ENCODE measurements around the gene CAMK2D.

CAMK2D gene

GRCh38 chr4:113614414-113614813, 147.1 kb downstream of the CAMK2D start:
- no peak for DNase-seq (ENCODE audit: low read depth in 4 of 4, low spot score in 1 of 4)

DNA sequence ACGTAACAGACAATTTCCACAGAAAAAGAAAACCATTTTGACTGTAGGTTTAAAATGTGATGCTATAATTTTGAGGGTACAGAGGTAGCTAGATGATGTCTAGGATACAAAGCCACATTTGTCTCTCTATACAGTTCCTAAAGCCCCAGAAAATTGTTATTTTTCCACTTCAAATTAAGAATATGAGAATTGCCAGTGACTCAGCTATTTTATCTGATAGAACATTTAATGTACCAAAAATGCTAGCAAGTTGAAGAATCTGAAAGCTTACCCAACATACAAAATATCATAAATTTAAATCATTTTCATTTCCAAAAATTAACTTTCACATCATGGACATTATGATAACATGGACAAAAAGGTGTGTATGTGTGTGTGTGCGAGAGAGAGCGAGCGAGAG, 148.0 kb downstream of the CAMK2D start:
- no peak for DNase-seq (ENCODE audit: low read depth in 4 of 4, low spot score in 1 of 4)

- no peak for DNase-seq (ENCODE audit: low read depth in 4 of 4, low spot score in 1 of 4)
These were observed 151.0 kb downstream of the CAMK2D start for GRCh38 chr4:113610537-113610936.

GRCh38 chr4:113607998-113608397, 153.5 kb downstream of the CAMK2D start:
- no peak for DNase-seq (ENCODE audit: low read depth in 4 of 4, low spot score in 1 of 4)

- DNase-seq (ENCODE audit: low read depth in 4 of 4, low spot score in 1 of 4): no peak
These were observed 154.3 kb downstream of the CAMK2D start for GRCh38 chr4:113607147-113607720.

DNA sequence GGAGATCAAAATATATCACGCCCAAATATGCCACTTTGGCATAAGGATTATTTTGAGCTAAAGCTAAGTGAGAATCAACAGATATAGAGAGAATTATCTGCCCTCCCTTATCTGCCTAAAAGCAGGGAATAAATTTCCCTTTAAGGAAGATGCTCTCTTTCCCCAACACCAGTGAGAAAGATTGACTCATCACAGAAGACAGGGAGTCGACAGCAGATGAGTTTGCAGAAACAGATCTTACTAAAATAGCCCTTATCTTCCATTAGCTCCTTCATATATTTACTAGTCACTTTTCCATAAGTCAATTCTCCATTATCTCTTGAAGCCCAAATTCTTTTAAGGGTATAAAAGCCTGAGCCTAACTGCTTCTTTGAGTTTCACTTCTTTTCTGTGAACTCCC, 156.6 kb downstream of the CAMK2D start:
- no peak for DNase-seq (ENCODE audit: low read depth in 4 of 4, low spot score in 1 of 4)

DNA sequence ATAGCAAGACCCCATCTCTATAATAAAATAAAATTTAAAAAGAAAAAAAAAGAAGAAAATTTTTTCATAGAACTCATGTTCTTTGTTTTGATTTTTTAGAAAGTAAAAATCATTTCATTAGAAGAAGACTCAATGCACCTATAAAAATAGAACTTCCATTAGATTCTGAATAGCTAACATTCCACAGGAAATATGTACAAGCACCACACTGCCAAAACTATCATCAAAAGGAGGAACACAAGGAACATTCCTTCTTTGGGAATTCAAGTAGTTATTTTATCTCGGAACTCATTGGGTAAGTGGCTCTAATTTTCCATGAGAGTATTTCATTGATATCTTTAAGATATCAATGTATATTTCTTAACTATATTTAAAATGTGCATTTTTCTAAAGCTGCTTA, 157.6 kb downstream of the CAMK2D start:
- no peak for DNase-seq (ENCODE audit: low read depth in 4 of 4, low spot score in 1 of 4)

- no peak for DNase-seq (ENCODE audit: low read depth in 4 of 4, low spot score in 1 of 4)
These were observed 158.8 kb downstream of the CAMK2D start for GRCh38 chr4:113602646-113603228.

DNA sequence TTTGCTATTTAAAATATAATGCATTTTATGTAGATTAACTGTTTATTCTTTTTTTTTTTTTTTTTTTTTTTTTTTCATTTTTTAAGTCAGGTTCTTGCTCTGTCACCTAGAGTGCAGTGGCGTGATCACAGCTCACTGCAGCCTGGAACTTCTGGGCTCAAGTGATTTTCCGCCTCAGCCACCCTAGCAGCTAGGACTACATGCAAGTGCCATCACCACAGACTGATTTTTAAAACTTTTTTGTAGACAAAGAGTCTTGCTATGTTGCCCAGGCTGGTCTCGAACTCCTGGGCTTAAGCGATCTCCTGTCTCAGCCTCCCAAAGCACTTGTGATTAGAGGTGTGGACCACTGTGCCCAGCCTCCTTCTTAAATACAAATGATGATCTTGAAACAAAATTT, 159.9 kb downstream of the CAMK2D start:
- no peak for DNase-seq (ENCODE audit: low read depth in 4 of 4, low spot score in 1 of 4)

DNA sequence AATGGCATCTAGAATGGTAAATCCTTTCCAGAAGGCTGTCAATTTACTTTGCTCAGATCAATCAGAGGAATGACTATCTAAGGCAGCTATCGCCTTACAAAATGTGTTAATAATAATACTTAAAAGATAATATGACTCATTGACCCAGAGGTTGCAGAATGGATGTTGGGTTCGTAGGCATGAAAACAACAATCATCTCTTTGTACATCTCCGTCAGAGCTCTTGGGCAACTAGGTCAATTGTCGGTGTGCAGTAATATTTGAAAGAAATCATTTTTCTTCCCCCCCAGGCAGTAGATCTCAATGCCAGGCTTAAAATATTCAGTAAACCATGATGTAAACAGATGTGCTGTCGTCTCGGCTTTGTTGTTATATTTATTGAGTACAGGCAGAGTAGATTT, 165.1 kb downstream of the CAMK2D start:
- DNase-seq (ENCODE audit: low read depth in 4 of 4, low spot score in 1 of 4): no peak

- DNase-seq (ENCODE audit: low read depth in 4 of 4, low spot score in 1 of 4): no peak
These were observed 167.3 kb downstream of the CAMK2D start for GRCh38 chr4:113594231-113594556.

GRCh38 chr4:113593400-113594230, 167.9 kb downstream of the CAMK2D start:
- DNase-seq (ENCODE audit: low read depth in 4 of 4, low spot score in 1 of 4): no peak

DNA sequence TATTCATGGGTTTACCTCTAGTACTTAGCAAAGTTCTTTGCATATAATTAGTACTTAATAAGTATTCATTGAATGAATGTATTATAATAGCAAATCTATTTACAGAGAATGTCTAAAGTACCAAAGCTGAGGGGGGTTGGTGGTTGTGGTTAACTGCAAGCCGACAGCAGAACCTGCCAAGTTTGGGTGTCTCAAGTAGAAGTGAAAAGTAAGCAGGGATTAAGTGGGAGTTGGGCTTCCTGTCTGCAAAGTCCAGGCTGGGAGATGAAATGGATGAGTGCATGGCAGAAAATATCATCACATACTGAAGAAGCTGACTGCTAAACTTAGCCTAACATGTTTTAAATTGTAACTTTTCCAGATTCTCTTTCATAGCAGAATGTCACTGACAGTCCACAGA, 169.6 kb downstream of the CAMK2D start:
- no peak for DNase-seq (ENCODE audit: low read depth in 4 of 4, low spot score in 1 of 4)

DNA sequence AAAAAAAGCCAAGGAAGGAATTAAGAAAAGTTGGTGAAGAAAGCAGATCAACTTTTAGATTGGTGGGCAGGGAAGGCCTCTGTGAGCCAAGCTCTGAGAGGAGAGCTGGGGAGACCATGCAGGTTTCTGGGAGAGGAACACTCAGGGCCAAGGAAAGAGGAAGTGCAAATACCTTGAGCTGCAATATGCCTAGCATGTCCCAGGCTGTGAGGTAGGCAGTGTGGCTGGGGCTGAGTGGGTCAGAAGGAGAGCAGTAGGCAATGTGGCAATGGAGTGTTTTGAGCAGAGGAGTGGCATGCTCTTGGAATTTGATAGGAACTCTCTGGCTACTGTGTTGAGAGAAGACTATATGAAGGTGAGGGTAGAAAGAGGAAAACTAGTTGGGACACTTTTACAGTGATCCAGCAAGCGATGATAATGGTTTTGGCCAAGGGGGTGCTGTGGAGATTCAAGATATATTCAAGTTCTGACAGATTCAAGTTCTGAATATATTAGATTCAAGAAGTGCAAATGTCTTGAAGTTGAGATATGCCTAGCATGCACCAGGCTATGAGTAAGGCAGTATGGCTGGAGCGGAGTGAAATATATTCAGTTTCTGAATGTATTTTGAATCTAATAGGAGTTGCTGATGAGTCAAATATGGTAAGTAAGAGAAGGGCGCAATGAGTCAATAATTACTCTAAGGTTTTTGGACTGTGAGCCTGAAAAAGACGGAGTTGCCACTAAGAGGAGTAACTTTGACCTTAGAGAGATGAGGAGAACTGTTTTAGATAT, 172.5 kb downstream of the CAMK2D start:
- DNase-seq (ENCODE audit: low read depth in 4 of 4, low spot score in 1 of 4): no peak

GRCh38 chr4:113587640-113588275, 173.8 kb downstream of the CAMK2D start:
- DNase-seq (ENCODE audit: low read depth in 4 of 4, low spot score in 1 of 4): no peak

GRCh38 chr4:113587156-113587555, 174.4 kb downstream of the CAMK2D start:
- no peak for DNase-seq (ENCODE audit: low read depth in 4 of 4, low spot score in 1 of 4)

DNA sequence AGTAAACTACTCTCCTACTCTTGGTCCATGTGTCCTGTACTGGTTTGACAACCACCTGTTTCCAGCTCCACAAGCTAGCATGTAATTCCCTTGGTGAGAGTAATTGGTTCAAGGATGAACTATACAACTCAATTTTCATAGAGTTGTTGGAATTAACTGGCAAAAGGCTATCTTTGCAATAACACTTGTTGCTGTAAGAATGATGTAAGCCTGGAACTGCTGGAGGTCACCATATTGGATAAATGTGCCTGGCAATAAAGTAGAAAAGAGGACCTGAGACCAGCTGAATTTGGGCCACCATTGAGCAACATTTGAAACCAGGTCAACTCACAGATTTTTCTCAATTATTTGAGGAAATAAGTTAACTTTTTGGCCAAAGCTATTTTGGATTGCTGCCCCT, 175.5 kb downstream of the CAMK2D start:
- DNase-seq (ENCODE audit: low read depth in 4 of 4, low spot score in 1 of 4): no peak

- DNase-seq (ENCODE audit: low read depth in 4 of 4, low spot score in 1 of 4): no peak
These were observed 177.0 kb downstream of the CAMK2D start for GRCh38 chr4:113584407-113585150.

DNA sequence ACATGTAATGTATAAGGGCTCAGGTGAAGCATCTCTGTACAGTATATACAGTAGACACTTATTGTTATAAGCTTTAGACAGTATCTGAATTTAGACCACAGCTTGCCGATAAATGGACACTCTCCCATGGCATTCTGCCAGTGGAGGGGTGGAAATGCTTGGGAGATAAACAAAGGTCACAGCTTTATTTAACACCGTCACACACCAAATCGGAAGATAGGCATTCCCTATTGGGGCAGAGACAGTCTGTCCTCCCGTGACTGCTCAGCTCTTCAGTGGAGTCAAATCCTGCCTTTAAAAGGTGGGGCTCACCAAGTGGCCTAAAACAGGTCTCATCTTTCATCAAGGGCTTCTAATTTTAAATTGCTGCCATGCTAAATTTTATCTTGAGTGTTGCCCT, 178.8 kb downstream of the CAMK2D start:
- DNase-seq (ENCODE audit: low read depth in 4 of 4, low spot score in 1 of 4): no peak

- no peak for DNase-seq (ENCODE audit: low read depth in 4 of 4, low spot score in 1 of 4)
These were observed 182.2 kb downstream of the CAMK2D start for GRCh38 chr4:113579360-113579759.

Data from stimulated activated CD4-positive, alpha-beta T cell treated with anti-CD3 and anti-CD28 coated beads, Interleukin-1b, Interleukin-23, amount 100 ng/mL, for 24 hours (primary cell).